GOT3 (cell line): Measurements from ENCODE around the gene RNF130.

Experiments
- DNase-seq: peaks from one replicate; lab custom pipeline; 2025; ENCODE audit warnings: mixed read lengths; lab: John Stamatoyannopoulos, UW

RNF130 gene, protein sequence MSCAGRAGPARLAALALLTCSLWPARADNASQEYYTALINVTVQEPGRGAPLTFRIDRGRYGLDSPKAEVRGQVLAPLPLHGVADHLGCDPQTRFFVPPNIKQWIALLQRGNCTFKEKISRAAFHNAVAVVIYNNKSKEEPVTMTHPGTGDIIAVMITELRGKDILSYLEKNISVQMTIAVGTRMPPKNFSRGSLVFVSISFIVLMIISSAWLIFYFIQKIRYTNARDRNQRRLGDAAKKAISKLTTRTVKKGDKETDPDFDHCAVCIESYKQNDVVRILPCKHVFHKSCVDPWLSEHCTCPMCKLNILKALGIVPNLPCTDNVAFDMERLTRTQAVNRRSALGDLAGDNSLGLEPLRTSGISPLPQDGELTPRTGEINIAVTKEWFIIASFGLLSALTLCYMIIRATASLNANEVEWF

DNA sequence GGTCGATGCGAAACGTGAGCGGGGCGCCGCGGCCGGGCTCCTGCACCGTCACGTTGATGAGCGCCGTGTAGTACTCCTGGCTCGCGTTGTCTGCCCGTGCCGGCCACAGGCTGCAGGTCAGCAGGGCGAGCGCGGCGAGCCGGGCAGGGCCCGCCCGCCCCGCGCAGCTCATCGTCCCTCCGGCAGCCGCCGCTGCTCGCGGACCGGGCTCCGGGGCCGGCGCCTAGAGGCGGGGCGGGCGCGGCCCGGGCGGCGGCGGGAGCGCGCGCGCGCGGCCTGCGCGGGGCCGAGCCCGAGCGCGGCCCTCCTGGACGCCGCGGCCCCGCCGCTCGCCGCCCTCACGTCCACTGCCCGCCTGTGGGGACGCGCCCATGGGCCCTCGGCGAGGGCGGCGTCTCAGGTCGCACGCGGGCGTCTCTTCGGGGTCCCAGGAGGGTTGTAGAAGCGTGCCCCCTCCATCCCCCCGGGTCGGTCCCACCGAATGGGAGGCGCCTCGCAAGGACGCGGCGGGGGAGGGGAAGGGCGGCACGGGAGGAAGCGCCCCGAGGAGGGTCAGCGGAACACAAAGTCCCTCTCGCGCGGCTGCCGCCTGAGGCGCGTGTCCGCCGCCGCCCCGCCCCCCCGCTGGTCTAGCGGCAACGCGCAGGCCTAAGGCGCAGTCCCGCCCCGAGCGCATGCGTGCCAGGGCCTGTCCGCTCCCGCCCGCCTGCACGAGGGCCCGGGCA lies at the start of gene RNF130:
TSS of gene RNF130 (minus strand) at position 229 of the 725 bp plus-strand sequence. CDS start at position 172, 57 bp downstream.
- peak; percentile 87 for DNase-seq

DNA sequence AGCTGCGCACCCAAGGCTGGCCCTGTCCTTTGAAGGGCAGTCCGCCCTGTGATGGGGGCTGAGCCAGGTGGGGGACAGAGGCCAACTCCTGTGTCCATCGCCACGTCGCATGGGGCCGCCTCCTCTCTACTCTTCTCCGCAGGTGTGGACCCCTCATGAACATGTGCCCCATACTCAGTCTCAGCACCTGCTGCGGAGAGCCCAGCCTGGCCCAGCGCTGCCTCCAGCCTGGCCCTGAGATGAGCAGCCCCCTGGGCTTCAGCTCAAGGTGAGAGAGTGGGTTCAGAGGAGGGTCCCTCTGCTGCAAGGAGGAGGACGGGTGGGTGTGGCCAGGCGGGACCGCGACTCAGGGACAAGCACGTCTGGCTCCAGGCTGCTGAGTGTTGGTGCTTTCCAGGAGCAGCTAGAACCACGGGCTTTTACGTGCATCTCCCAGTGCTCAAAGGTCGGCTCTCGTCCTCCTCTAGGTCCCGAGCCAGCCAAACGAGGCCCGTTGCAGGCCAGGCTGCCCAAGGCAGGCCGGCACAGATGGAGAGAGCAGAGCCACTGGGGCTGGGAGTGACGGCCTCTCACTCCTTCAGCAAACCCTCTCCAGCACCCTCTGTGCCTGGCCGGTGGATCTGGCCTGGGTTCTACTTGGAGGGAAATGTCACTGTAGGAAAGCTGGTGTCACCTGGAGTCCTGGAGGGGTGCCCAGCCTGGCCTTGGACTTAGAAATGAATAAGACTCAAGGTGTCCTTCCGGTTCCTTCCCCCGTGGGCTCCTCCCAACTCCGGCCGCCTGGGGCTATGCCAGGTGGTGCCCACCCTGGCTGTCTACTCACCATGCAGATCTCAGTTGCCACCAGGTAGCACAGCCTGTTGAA lies 48.9 kb upstream of the RNF130 start:
- no peak for DNase-seq

DNA sequence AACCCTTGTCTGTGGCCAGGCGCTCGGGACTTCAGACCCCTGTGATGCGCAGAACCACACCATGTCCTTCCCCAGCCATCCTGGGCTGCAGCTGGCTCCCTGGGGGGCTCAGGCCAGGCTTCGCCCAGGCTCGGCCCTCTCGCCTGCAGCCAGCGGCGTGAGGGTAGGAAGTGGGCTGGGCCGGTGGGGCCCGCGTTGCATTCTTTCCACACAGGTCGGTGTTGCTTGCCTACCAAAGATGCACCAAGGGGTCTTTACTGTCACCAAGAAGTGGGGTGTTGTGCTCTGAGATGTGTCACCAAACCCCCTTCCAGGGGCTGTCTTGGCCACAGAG lies 48.3 kb upstream of the RNF130 start:
- no peak for DNase-seq

DNA sequence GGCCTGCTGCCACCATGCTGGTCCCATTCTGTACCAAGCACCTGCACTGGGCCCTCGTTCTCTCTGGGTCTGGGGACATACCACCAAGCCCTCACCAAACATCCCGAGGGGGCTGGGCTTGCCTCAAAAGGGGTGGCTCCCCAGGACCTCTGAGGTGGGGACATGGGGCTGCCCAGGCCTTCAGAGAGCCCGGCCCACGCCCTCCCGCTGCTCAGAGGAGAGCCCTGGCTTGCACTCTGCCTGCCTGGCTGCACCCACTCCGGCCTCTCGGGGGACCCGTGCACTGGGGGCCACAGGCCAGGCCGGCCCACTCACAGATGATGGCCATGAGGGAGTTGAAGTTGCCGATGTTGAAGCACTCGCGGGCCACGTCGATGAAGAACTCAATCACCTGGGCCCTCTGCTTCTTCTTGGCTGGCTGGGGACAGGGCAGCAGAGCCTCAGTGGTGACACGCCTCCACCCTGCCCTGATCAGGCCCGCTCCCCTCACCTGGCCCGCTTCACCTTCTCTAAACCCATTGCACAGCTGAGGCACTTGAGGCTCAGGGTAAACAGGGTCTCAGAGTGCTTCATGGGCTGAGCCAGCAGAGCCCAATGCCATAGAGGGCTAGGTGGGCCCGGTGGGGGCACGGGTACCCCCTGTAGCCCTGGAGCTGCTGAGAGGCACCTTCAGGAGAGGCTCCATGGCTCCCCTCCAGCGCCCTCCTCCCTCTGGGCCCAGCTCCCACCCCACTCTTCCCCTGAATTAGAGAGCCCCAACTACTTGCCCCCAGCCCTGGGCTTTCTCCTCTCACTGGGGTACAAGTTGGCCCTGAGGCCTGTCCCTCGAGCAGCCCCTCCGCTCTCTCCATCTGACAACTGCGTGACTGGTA lies 47.7 kb upstream of the RNF130 start:
- no peak for DNase-seq

DNA sequence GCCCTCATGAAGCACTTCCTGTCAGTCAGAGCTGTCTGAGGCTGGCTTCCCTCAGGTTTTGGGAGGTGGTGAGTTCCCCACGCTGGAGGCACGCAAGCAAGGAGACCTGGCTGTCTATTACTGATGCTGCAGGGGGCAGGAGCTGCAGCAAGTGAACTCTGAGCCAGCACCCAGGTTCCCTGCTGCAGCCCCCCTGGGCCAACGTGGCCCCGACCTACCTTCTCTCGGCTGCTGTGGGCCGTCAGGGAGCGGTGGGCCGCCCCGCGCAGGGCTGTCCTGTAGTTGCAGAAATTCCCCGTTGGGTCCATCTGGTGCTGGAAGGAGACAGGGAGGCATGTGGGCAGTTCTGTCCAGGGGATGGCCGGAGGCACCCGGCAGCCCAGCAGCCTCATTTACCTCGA lies 46.8 kb upstream of the RNF130 start:
- no peak for DNase-seq

DNA sequence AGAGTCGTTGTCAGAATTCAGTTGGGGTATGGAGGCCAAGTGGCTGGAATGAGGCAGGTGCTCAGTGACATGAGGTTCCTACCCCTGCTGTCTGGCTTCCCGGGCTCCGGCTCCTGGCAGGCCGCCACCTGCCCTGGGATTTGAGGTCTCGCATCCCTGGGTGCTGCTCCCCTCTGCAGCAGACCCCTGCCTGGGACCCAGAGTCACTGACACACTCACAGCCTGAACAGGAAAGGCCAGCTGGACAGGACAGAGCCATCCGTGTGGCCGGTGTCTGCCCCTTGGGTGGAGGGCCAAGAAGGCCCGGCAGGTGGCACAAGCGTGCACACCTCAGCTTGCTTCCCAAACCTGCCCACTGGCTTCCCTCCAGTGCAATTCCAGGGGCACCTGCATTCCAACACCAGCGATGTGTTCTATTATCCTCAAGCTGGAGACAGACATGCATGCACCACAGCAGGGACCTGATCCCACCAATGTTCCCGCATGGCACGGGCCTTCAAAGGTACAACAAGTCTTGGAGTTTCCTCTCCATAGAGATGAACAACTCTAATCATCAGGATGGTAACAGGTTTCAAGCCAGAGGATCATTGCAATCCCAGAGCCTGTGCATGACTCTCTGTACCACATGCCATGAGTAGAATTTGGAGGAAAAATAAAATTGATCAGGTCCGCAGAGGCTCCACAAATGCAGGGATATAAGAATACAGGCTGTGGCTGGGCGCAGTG lies 45.6 kb upstream of the RNF130 start:
- no peak for DNase-seq

DNA sequence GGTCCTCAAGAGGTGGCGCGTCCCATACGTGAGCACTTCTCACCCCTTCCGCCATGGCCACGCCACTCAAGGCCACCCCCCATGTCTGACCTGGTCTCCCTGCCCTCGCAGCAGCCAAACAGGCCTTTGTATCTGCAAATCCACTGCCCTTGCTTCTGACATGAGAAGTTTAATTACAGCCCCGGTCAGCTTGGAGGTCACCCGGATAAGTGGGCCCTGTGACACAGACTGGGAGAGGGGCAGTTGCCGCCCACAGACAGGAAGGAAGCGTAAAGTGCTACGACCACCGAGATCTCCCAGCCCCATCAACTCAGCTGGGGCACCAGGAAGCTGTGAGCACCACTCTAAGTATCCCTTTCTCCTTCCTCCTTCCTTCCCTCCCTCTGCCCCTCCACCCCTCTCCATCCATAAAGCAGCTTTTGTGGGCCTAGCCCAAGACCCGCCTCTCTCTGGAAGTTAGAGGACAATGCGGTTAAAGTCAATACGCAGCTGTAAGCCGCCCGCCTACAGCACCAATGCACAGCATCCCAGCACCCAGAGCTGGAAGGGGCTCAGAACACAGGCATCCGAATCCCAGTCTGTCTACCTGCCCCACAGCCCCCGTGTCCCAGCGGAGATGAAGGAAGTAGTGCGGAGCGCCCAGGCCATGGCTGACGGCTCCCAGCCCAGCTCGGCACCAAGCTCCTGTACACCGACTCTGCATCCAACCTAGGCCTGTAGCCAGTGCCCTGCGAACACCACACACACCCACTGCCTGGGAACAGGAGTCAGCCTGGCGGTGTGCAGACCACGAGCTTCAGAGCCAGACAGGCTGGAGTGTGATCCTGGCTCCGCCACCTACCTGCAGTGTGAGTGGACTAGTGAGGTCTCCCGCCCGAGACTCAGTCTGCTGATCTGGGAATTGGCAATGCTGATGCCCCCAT lies 44.8 kb upstream of the RNF130 start:
- DNase-seq, result no peak

DNA sequence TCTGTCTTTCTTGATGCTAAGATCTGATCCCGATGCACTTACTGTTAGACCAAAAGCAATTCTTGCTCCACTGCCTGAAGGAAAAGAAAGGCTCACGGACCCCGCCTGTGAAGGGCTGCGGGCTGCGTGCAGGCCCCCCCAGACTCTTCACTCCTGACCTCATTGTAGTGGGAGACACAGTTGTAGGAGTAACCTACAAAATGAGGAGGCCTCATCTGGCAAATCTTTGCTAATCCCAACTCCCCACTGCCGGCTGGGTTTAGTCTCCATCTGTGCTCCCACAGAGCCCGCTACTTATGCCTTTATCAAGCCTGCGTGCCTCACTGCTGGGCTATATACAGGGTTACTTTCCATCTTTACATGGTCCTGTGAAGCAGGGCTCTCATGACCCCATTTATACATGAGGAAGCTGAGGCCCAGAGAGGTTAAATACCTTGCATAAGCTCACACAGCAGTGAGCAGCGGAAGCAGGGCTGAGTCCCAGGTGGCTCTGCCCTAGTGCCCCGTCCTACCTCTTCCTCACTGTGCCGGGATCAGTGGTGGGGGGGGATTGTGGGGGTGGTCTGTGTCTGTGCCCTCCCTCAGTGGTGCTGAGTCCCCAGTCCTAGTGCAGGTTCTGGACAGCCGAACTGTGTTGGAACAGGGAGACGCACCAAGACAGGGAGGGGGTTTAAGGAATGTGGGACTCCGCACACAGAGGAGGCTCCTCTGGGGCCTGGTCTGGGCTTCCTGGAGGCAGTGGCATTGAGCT lies 43.9 kb upstream of the RNF130 start:
- no peak for DNase-seq

DNA sequence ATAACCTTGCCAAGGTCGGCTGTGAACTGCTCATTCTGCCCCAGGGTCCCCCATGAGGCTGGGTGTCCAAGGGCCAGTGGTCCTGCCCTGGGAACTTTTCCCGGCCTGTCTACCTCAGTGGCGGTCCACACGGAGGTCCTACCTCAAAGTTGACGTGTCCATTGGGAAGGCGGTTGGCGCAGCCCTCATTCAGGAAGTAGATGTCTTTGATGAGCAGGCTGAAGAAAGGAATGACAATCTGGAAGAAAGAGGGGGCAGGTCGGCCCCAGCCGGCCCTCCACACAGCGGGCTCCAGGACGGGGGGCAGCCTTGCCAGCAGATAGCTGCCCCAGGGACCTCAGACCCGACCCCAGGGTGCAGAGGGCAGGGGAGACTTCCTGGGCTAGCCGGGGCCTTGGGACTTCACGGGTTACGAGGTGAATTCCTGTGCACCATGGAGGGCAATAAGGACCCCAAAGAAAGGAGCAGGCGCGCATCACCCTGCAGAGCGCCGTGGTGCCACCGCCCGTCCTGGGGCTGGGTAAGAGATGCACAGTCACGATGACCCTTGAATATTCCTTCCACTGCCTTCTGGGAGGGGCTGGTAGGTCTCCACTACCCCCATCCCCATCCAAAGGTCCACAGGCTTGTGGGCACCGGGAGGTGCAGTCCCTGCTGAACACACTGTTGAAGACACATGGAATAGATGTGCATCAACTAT lies 42.9 kb upstream of the RNF130 start:
- no peak for DNase-seq

DNA sequence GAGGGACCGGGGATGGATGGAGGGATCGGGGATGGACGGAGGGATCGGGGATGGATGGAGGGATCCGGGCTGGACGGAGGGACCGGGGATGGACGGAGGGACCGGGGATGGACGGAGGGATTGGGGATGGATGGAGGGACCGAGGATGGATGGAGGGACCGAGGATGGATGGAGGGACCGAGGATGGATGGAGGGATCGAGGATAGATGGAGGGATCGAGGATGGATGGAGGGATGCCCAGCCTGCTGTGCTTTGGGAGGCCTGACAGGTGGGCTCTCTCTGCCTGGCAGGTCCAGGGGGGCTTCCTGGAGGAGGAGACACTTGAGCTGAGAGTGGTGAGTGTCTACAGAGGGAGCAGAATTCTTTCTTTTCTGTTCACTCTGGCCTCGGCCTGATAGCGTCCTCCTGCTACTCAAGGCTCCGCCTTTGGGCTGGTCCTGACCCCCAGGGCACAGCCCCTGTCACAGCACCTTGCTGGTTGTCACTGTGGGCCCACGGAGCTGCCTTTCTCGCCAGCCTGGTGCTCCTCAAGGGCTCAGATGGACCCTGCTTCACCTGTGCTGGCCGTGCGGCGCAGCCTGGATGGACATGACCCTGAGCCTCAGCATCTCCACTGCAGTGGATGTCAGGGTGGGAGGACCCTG lies 42.2 kb upstream of the RNF130 start:
- DNase-seq, result no peak

DNA sequence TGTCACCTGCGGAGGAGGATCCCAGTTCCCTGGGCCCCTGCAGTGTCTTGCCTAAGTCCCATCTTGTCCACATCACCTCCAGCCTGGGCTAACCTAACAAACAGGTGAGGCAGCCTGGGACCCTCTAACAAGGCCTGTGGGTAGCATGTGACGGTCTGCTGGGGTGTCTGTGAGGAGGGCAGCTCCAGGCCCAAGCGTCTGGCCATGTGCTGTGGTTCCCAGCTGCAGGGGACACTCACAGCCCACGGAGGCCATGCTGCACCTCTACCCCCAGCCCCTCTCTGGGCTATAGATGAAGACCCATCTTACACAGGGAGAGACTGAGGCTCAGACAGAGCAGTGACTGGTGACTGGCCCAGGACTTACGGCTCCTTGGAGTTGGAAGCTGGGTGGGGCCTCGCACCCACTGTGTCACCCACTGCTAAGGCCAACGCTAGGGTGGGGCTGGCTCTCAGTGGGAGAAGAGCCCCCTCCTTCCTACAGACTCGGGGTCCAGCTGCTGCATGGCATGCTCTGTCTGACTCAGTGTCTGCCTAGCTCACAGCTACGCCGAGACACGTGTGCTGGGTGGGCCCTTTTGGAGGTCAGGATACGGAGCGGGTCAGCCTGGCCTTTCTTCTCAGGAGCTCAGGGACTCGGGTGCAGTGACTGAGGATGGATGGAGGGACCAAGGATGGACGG lies 40.8 kb upstream of the RNF130 start:
- no peak for DNase-seq

DNA sequence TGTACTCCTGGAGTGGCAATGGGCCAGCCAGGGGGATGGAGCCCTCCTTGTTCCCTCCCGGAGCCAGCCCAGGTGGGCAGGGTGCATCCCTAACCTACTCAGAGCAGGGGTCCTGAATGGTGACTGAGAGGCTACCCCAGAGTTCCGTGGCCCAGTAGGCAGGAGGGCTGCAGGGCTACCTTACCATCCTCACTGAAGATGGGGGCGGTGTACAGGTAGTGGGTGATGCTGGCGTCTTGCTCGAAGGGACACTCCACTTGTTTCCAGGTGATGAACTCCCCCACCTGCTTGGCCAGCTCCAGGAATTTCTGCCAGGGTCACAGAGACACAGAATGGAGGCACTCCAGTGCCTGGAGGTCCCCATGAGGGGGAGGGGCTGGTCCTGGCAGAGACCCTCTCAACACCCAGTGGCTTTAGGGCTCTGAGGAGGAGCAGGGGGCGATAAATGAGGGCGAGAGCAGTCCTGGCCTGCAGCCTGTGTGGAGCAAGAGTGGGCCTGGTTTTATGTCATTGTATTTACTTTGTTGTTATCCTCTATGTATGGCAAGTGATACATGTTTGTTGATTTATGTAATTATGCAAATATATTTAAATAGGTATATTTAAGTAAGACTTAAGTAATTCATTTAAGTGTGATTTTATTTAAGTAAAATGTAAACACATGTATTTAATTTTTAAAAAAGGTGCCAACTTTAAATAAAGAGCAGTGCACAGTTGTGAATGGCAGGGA lies 39.9 kb upstream of the RNF130 start:
- no peak for DNase-seq

DNA sequence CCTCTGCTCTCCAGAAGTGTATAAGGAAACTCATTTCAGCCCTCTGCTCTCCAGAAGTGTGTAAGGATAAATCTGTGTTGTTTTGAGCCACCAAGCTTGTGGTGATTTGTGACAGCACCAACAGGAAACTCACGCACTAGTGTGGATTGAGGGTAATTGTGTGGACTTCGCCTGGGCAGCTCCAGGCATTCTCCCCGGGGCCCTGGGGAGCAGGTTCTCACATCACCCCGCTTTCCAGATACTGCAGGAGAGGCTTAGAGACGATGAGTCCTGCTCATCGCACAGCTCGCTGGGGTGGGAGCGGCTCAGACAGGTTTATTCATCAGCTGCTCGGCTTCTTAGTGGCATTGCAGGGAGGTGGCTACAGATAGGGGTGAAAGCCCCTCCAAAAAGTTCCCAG lies 38.4 kb upstream of the RNF130 start:
- DNase-seq, result no peak

DNA sequence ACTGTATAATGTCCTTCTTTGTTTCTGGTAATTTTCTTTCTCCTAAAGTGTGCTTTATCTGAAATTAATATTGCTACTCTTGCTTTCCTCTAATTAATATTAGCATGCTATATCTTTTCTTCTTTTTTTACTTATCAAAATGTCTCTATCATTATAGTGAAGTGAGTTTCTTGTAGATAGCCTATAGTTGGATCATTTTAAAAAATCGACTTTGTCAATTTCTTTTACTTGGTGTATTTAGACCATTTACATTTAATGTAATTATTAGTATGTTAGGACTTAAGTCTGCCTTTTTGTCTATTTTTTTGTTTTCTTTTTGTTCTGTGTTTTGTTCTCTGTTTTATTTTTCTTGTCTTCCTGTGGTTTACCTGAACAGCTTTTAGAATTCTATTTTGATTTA lies 35.4 kb upstream of the RNF130 start:
- DNase-seq, result no peak

DNA sequence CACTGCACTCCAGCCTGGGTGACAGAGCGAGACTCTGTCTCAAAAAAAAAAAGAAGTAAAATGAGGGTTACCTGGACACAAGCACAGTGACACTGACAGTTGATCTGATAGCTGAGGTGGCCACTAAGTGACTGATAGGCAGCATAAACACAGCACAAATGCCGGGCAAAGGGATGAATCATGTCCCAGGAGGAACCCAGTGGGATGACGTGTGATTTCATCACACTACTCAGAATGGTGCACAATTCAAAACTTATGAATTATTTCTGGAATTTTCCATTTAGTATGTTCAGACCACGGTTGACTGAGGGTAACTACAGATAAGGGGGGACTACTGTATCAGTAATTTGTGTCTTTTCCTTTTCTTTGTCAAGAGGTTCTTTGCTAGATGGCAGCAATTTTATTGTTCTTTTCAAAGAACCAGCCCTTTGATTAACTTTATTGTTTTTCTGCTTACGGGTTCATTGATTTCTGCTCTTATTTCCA lies 34.3 kb upstream of the RNF130 start:
- DNase-seq, result no peak

DNA sequence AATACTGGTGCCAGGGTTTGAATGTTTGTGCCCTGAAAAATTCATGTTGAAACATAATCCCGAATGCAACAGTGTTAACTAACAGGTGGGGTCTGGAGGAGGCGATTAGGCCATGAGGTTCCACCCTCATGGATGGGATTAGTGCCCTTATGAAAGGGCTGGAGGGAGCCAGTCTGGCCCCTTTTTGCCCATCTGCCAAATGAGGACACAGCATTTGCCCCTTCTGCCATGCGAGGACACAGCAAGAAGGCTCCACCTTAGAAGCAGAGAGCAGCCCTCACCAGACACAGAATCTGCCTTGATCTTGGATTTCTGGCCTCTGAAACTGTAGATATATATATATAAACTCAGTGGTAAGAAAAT lies 32.6 kb upstream of the RNF130 start:
- no peak for DNase-seq
